ENCODE results near the gene ATP9A.

GRCh38 chr20:51688600-51689244 is 79.5 kb downstream of the ATP9A start:
- TF ChIP-seq POLR2A (IDR thresholded peaks at IDR 0.05): no peak
- TF ChIP-seq CTCF (IDR thresholded peaks at IDR 0.05): no peak
